HEK293 (cell line): ENCODE results near the gene PHF14.
A peak's percentile ranks its signal among the peaks of the same experiment; 100 is the strongest.

Experiments used
- CTCF ChIA-PET: fragments of 350-600 bp; formaldehyde crosslinking; extraction: SDS; loops from one replicate; lab custom pipeline; 2021; ENCODE audit warnings: antibody characterized with exemption; lab: Yijun Ruan, JAX
- POLR2A ChIA-PET: fragments of 300-600 bp; formaldehyde crosslinking; extraction: SDS; loops from one replicate; lab custom pipeline; 2020; ENCODE audit warnings: antibody characterized with exemption, inconsistent platforms; lab: Yijun Ruan, JAX
- H3K27ac ChIP-seq: fragments of 200-500 bp; sonication (Bioruptor generic); 2 replicates; pipeline ENCODE4 v1.5.1; 2014; ENCODE audit warnings: low read depth, low read length, control low read depth, inconsistent platforms; ENCODE audit errors: extremely low read depth
- H3K36me3 ChIP-seq, 2 experiments: fragments of 200-500 bp in 1 of 2; sonication (Bioruptor generic) in 1 of 2; 1 replicate in 1 of 2; 2 replicates in 1 of 2; pipeline ENCODE4 v1.5.1; 2014 to 2017; ENCODE audit warnings: inconsistent platforms in 2 of 2, low read length in 2 of 2; ENCODE audit not compliant: control insufficient read depth in 2 of 2, insufficient read depth in 1 of 2
- H3K4me1 ChIP-seq: fragments of 200-500 bp; sonication (Bioruptor generic); 2 replicates; pipeline ENCODE4 v1.5.1; 2014; ENCODE audit warnings: mild to moderate bottlenecking, low read length, inconsistent platforms; ENCODE audit not compliant: control insufficient read depth, insufficient read depth
- H3K4me3 ChIP-seq: 2 replicates; pipeline ENCODE4 v1.5.1; 2011; ENCODE audit warnings: low read depth, mild to moderate bottlenecking, control low read depth, low read length, moderate library complexity
- H3K9me3 ChIP-seq: fragments of 200-500 bp; sonication (Bioruptor generic); 2 replicates; pipeline ENCODE4 v1.5.1; 2014; ENCODE audit warnings: low read depth, low read length, inconsistent platforms; ENCODE audit not compliant: control insufficient read depth, insufficient read depth
- GLI4 ChIP-seq: fragments of 450-650 bp; formaldehyde crosslinking; IDR thresholded peaks from 2 replicates; pipeline ENCODE4 v1.5.1; 2016; ENCODE audit warnings: missing biosample characterization, missing genetic modification characterization
- HIC1 ChIP-seq: fragments of 450-650 bp; formaldehyde crosslinking; IDR thresholded peaks from 2 replicates; pipeline ENCODE4 v1.5.1; 2016; ENCODE audit warnings: missing biosample characterization, missing genetic modification characterization
- HOXD13 ChIP-seq: sonication (generic); formaldehyde crosslinking; IDR thresholded peaks from 2 replicates; pipeline ENCODE4 v1.8.0; 2022; ENCODE audit warnings: missing genetic modification reagents, borderline replicate concordance
- KLF10 ChIP-seq: fragments of 450-650 bp; IDR thresholded peaks from 2 replicates; pipeline ENCODE4 v1.5.1; 2018; ENCODE audit warnings: missing biosample characterization, mild to moderate bottlenecking, missing genetic modification characterization
- PRDM1 ChIP-seq: fragments of 450-650 bp; formaldehyde crosslinking; IDR thresholded peaks from 2 replicates; pipeline ENCODE4; 2016; ENCODE audit warnings: missing biosample characterization, missing genetic modification characterization
- SETDB1 ChIP-seq: IDR thresholded peaks from one replicate; pipeline ENCODE4 v1.6.1; 2017; ENCODE audit warnings: mild to moderate bottlenecking, low read length, moderate library complexity, mixed read lengths; ENCODE audit not compliant: insufficient read length
- TSHZ1 ChIP-seq: fragments of 450-650 bp; formaldehyde crosslinking; IDR thresholded peaks from 2 replicates; pipeline ENCODE4 v1.5.1; 2016; ENCODE audit warnings: missing biosample characterization, missing genetic modification characterization, borderline replicate concordance
- WT1 ChIP-seq: fragments of 450-650 bp; formaldehyde crosslinking; IDR thresholded peaks from 2 replicates; pipeline ENCODE4 v1.5.1; 2016; ENCODE audit warnings: missing biosample characterization, missing genetic modification characterization
- ZBTB17 ChIP-seq: fragments of 450-650 bp; formaldehyde crosslinking; IDR thresholded peaks from 2 replicates; pipeline ENCODE4 v1.5.1; 2016; ENCODE audit warnings: missing biosample characterization, missing genetic modification characterization
- ZBTB44 ChIP-seq: fragments of 450-650 bp; IDR thresholded peaks from 2 replicates; pipeline ENCODE4 v1.5.1; 2018; ENCODE audit warnings: missing biosample characterization, mild to moderate bottlenecking, missing genetic modification characterization
- ZFP69B ChIP-seq: fragments of 450-650 bp; formaldehyde crosslinking; IDR thresholded peaks from 2 replicates; pipeline ENCODE4 v1.5.1; 2016; ENCODE audit warnings: missing biosample characterization, missing genetic modification characterization
- ZNF132 ChIP-seq: fragments of 450-650 bp; formaldehyde crosslinking; IDR thresholded peaks from 2 replicates; pipeline ENCODE4 v1.5.1; 2017; ENCODE audit warnings: missing biosample characterization, missing genetic modification characterization, borderline replicate concordance
- ZNF174 ChIP-seq: fragments of 450-650 bp; formaldehyde crosslinking; IDR thresholded peaks from 2 replicates; pipeline ENCODE4 v1.5.0; 2017; ENCODE audit warnings: missing biosample characterization, mild to moderate bottlenecking, missing genetic modification characterization
- ZNF292 ChIP-seq: fragments of 450-650 bp; formaldehyde crosslinking; IDR thresholded peaks from 2 replicates; pipeline ENCODE4 v1.5.1; 2016; ENCODE audit warnings: low read depth, missing biosample characterization, missing genetic modification characterization, borderline replicate concordance
- ZNF350 ChIP-seq: fragments of 450-650 bp; formaldehyde crosslinking; IDR thresholded peaks from 2 replicates; pipeline ENCODE4 v1.5.0; 2017; ENCODE audit warnings: missing biosample characterization, mild to moderate bottlenecking, missing genetic modification characterization
- ZNF398 ChIP-seq: fragments of 450-650 bp; formaldehyde crosslinking; IDR thresholded peaks from 2 replicates; pipeline ENCODE4 v1.5.1; 2017; ENCODE audit warnings: missing biosample characterization, missing genetic modification characterization
- ZNF433 ChIP-seq: fragments of 450-650 bp; formaldehyde crosslinking; IDR thresholded peaks from 2 replicates; pipeline ENCODE4 v1.5.1; 2016; ENCODE audit warnings: missing biosample characterization, missing genetic modification characterization, low read depth
- ZNF639 ChIP-seq: fragments of 450-650 bp; formaldehyde crosslinking; IDR thresholded peaks from 2 replicates; pipeline ENCODE4 v1.5.1; 2016; ENCODE audit warnings: missing biosample characterization, missing genetic modification characterization
- ZSCAN30 ChIP-seq: fragments of 450-650 bp; IDR thresholded peaks from 2 replicates; pipeline ENCODE4 v1.5.1; 2018; ENCODE audit warnings: missing biosample characterization, mild to moderate bottlenecking, missing genetic modification characterization, moderate library complexity

PHF14 gene

GRCh38 chr7:11082121-11082520, 108.4 kb downstream of the PHF14 start:
- no peak for TF ChIP-seq HIC1
- TF ChIP-seq ZNF174 (tag by site-specific recombination) = no peak
- no peak for TF ChIP-seq ZFP69B (tag by site-specific recombination)
- TF ChIP-seq ZNF132 (tag by site-specific recombination) = no peak
- no peak for TF ChIP-seq ZBTB44 (tag by site-specific recombination)
- no peak for TF ChIP-seq ZNF350 (tag by site-specific recombination)
- TF ChIP-seq TSHZ1 (tag by site-specific recombination) = no peak
- TF ChIP-seq GLI4 (tag by site-specific recombination) = no peak
- no peak for TF ChIP-seq ZSCAN30 (tag by site-specific recombination)
- no peak for TF ChIP-seq ZNF639 (tag by site-specific recombination)
- no peak for TF ChIP-seq ZNF292 (tag by site-specific recombination)
- ChIA-PET POLR2A (no interaction called here), CTCF (interaction anchor here (0.8 kb wide), 1 partner anchor 130 kb away, joined by 3 read pairs; no protein-coding TSS in a partner anchor)
- H3K36me3 ChIP-seq = no peaks in the 10 kb centered on the region
- no peaks in the 10 kb centered on the region for H3K4me1 ChIP-seq
- H3K4me3 ChIP-seq = no peak overlapping the region
- no peaks in the 10 kb centered on the region for H3K9me3 ChIP-seq
- no peak overlapping the region for H3K27ac ChIP-seq

- ChIA-PET CTCF (interaction anchor here (1.1 kb wide), 1 partner anchor 34 kb away, joined by 4 read pairs; no protein-coding TSS in a partner anchor), POLR2A (no interaction called here)
- Histone ChIP-seq H3K4me3 (no peak overlapping the region), H3K9me3 (no peaks in the 10 kb centered on the region)
- no peak for TF ChIP-seq HOXD13 (CRISPR knock-in tag)
- TF ChIP-seq WT1 (tag by site-specific recombination) = no peak
- TF ChIP-seq ZNF433 (tag by site-specific recombination) = no peak
- peak; percentile 56 for TF ChIP-seq ZNF398 (tag by site-specific recombination)
- TF ChIP-seq PRDM1 = peak; percentile 56
- TF ChIP-seq ZFP69B (tag by site-specific recombination) = no peak
- TF ChIP-seq SETDB1 = peak; percentile 64
- 0 out of 2 replicates have a peak, but pooled peaks have one; percentile 25 for TF ChIP-seq ZBTB17 (tag by site-specific recombination)
- TF ChIP-seq KLF10 (tag by site-specific recombination) = no peak
- TF ChIP-seq, all 188 proteins: peak for 4
- Histone ChIP-seq H3K4me1 (no peaks in the 10 kb centered on the region), H3K27ac (no peak overlapping the region), H3K36me3 (no peaks in the 10 kb centered on the region)
Measured at GRCh38 chr7:11082552-11083213, 109.0 kb downstream of the PHF14 start.
